ENCODE measurements around the gene FAAP20.

DNA sequence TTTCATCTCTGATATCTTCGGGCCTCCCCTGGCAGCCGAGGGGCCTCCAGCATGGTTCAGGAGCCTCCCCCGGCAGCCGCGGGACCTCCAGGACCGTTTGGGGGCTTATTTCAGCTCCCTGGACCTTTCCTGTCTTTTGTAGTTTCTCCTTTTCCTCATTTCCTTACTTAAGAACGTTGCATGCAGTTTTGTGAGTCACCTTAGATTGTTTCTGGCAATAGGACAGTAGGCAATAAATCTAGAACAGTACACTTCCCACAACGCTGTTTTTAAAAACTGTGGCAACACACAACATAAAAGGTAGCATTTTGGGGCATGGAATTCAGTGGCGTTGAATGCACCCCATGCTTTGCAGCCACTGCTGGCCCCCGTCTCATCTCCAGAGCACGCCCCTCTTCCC is 24.4 kb downstream of the FAAP20 start:
- TF ChIP-seq, protein P1, sequence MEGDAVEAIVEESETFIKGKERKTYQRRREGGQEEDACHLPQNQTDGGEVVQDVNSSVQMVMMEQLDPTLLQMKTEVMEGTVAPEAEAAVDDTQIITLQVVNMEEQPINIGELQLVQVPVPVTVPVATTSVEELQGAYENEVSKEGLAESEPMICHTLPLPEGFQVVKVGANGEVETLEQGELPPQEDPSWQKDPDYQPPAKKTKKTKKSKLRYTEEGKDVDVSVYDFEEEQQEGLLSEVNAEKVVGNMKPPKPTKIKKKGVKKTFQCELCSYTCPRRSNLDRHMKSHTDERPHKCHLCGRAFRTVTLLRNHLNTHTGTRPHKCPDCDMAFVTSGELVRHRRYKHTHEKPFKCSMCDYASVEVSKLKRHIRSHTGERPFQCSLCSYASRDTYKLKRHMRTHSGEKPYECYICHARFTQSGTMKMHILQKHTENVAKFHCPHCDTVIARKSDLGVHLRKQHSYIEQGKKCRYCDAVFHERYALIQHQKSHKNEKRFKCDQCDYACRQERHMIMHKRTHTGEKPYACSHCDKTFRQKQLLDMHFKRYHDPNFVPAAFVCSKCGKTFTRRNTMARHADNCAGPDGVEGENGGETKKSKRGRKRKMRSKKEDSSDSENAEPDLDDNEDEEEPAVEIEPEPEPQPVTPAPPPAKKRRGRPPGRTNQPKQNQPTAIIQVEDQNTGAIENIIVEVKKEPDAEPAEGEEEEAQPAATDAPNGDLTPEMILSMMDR (IDR thresholded peaks at IDR 0.05; ENCODE audit: poor library complexity, severe bottlenecking) = no peak
- TF ChIP-seq SMC3 (conservative IDR thresholded peaks at IDR 0.05; ENCODE audit: poor library complexity) (no peak), EP300 (conservative IDR thresholded peaks at IDR 0.05; ENCODE audit: poor library complexity, severe bottlenecking) (no peak), MXI1 (conservative IDR thresholded peaks at IDR 0.05; ENCODE audit: poor library complexity, severe bottlenecking) (no peak), POLR2AphosphoS5 (IDR thresholded peaks at IDR 0.05) (no peak)
